Bronchial epithelial cell (primary cell): ENCODE data around the gene ACTR3C. TPM values are rescaled to one million over a fixed set of nuclear protein-coding genes. Genes with fewer than 3 reads are reported as not detected.

Experiments
- DNase-seq: peaks from one replicate; pipeline ENCODE4 v3.0.0-alpha.2; 2010; ENCODE audit warnings: low read depth
- FAIRE-seq: peaks from 2 replicates; lab custom pipeline; 2011; peaks lifted over from hg19 to GRCh38; lab: Jason Lieb, UNC
- H3K27me3 ChIP-seq: 2 replicates; pipeline ENCODE4 v1.5.1; 2011; ENCODE audit warnings: low read length; ENCODE audit not compliant: control insufficient read depth, insufficient read depth
- H3K36me3 ChIP-seq: 2 replicates; pipeline ENCODE4 v1.5.1; 2011; ENCODE audit warnings: low read length; ENCODE audit not compliant: control insufficient read depth, insufficient read depth
- H3K4me3 ChIP-seq: 2 replicates; pipeline ENCODE4 v1.5.1; 2011; ENCODE audit warnings: mild to moderate bottlenecking, low read depth, low read length, control low read depth
- CTCF ChIP-seq: IDR thresholded peaks from 2 replicates; pipeline ENCODE4 v1.5.1; 2011; ENCODE audit warnings: mild to moderate bottlenecking, moderate library complexity, low read length, control low read depth, inconsistent platforms; ENCODE audit not compliant: insufficient read depth, severe bottlenecking
- total RNA-seq: library from RNA; depleted of rRNA; stranded (reverse); fragments of >200 nt; gene quantifications from 2 replicates; pipeline ENCODE4 v1.2.1, GENCODE V29; 2014

Gene ACTR3C
- 4.2 and 6.4 TPM in 2 replicates for total RNA-seq

- Histone ChIP-seq H3K36me3 (peaks cover 3% of the 10 kb centered on the region), H3K4me3 (peak within 1 kb of the TSS; percentile 77), H3K27me3 (no peaks in the 10 kb centered on the region)
- DNase-seq = peak; percentile 16
- FAIRE-seq = no peak
- TF ChIP-seq CTCF = peak; percentile 20
These were observed at the start of gene ACTR3C, which contains the start of gene LRRC61 for GRCh38 chr7:150322833-150323681. ACTR3C (minus strand) TSS chr7:150323545; CDS start chr7:150295296, 28,249 bp downstream. LRRC61 (plus strand) TSS chr7:150323355; CDS start chr7:150336862, 13,507 bp downstream.

GRCh38 chr7:150372271-150373048, 49.1 kb upstream of the ACTR3C start:
- peaks cover 5% of the 10 kb centered on the region for H3K36me3 ChIP-seq
- FAIRE-seq = no peak
- no peak for TF ChIP-seq CTCF
- H3K4me3 ChIP-seq = no peak overlapping the region
- DNase-seq = no peak
- H3K27me3 ChIP-seq = no peaks in the 10 kb centered on the region

- no peak for TF ChIP-seq CTCF
- Histone ChIP-seq H3K4me3 (no peak overlapping the region), H3K27me3 (no peaks in the 10 kb centered on the region), H3K36me3 (peaks cover 5% of the 10 kb centered on the region)
- DNase-seq (no peak), FAIRE-seq (no peak)
These were observed 48.6 kb upstream of the ACTR3C start for GRCh38 chr7:150371996-150372270.

- no peak for DNase-seq
- TF ChIP-seq CTCF = no peak
- H3K36me3 ChIP-seq = peaks cover 5% of the 10 kb centered on the region
- no peaks in the 10 kb centered on the region for H3K27me3 ChIP-seq
- H3K4me3 ChIP-seq = no peak overlapping the region
- FAIRE-seq = no peak
These were observed 48.0 kb upstream of the ACTR3C start for GRCh38 chr7:150371131-150371995.

GRCh38 chr7:150370612-150371071, 47.3 kb upstream of the ACTR3C start:
- FAIRE-seq (no peak), DNase-seq (no peak)
- no peak for TF ChIP-seq CTCF
- H3K4me3 ChIP-seq = no peak overlapping the region
- peaks cover 5% of the 10 kb centered on the region for H3K36me3 ChIP-seq
- H3K27me3 ChIP-seq = no peaks in the 10 kb centered on the region
